ENCODE measurements around the gene ADK.

Gene ADK

GRCh38 chr10:74371696-74372095 is 220.7 kb downstream of the ADK start:
- DNase-seq = no peak

GRCh38 chr10:74373059-74373458 is 222.0 kb downstream of the ADK start:
- no peak for DNase-seq

- no peak for DNase-seq
Measured at GRCh38 chr10:74377476-74377875, 226.5 kb downstream of the ADK start.

- no peak for DNase-seq
Measured at GRCh38 chr10:74379474-74379873, 228.5 kb downstream of the ADK start.

GRCh38 chr10:74380795-74381194 is 229.8 kb downstream of the ADK start:
- no peak for DNase-seq

GRCh38 chr10:74381291-74381853 is 230.4 kb downstream of the ADK start:
- DNase-seq = no peak

GRCh38 chr10:74382663-74383062 is 231.6 kb downstream of the ADK start:
- DNase-seq = no peak

GRCh38 chr10:74383642-74384041 is 232.6 kb downstream of the ADK start:
- DNase-seq = no peak

- no peak for DNase-seq
Measured at GRCh38 chr10:74384615-74385183, 233.7 kb downstream of the ADK start.

GRCh38 chr10:74388801-74389200 is 237.8 kb downstream of the ADK start:
- no peak for DNase-seq

- DNase-seq = no peak
Measured at GRCh38 chr10:74391786-74392185, 240.8 kb downstream of the ADK start.

- no peak for DNase-seq
Measured at GRCh38 chr10:74394416-74394969, 243.5 kb downstream of the ADK start.

GRCh38 chr10:74400186-74400585 is 249.2 kb downstream of the ADK start:
- no peak for DNase-seq

GRCh38 chr10:74406006-74406405 is 255.0 kb downstream of the ADK start:
- no peak for DNase-seq

- DNase-seq = no peak
Measured at GRCh38 chr10:74415146-74415839, 264.3 kb downstream of the ADK start.

GRCh38 chr10:74417397-74417796 is 266.4 kb downstream of the ADK start:
- DNase-seq = peak in 1 of 2 experiments; percentile 1

GRCh38 chr10:74418285-74418872 is 267.4 kb downstream of the ADK start:
- DNase-seq = peak; percentile 96 to 100

GRCh38 chr10:74419491-74419951 is 268.5 kb downstream of the ADK start:
- peak; percentile 15 to 70 for DNase-seq

GRCh38 chr10:74419958-74420375 is 268.9 kb downstream of the ADK start:
- DNase-seq = peak in 1 of 2 experiments; percentile 28

GRCh38 chr10:74424565-74424964 is 273.5 kb downstream of the ADK start:
- DNase-seq = no peak

- no peak for DNase-seq
Measured at GRCh38 chr10:74425456-74426001, 274.5 kb downstream of the ADK start.

GRCh38 chr10:74431816-74432215 is 280.8 kb downstream of the ADK start:
- DNase-seq = no peak

GRCh38 chr10:74432841-74433594 is 282.0 kb downstream of the ADK start:
- no peak for DNase-seq

All from NCI-H2081 (cell line).